ENCODE results near the gene RMDN2.

Gene RMDN2

GRCh38 chr2:37885329-37885993 is 39.6 kb upstream of the RMDN2 start:
- Histone ChIP-seq H3K36me3 (no peaks in the 10 kb centered on the region), H3K4me3 (no peak overlapping the region), H3K9me3 (no peaks in the 10 kb centered on the region), H3K27me3 (no peaks in the 10 kb centered on the region), H3K27ac (no peak overlapping the region), H3K4me1 (no peaks in the 10 kb centered on the region)
- no peak for DNase-seq
- intact Hi-C loops (cut with DNase I; ENCODE audit: low total_unique reads), result no loop called here
- no peak for TF ChIP-seq CTCF (IDR thresholded peaks at IDR 0.05)

GRCh38 chr2:37886745-37887144 is 38.3 kb upstream of the RMDN2 start:
- Histone ChIP-seq H3K9me3 (no peaks in the 10 kb centered on the region), H3K4me1 (no peaks in the 10 kb centered on the region), H3K4me3 (no peak overlapping the region), H3K27ac (no peak overlapping the region), H3K27me3 (no peaks in the 10 kb centered on the region), H3K36me3 (no peaks in the 10 kb centered on the region)
- no peak for DNase-seq
- intact Hi-C loops (cut with DNase I; ENCODE audit: low total_unique reads), result no loop called here
- TF ChIP-seq CTCF (IDR thresholded peaks at IDR 0.05), result no peak

- no peak for DNase-seq
- Histone ChIP-seq H3K36me3 (no peaks in the 10 kb centered on the region), H3K4me1 (no peaks in the 10 kb centered on the region), H3K9me3 (no peaks in the 10 kb centered on the region), H3K27me3 (no peaks in the 10 kb centered on the region), H3K27ac (no peak overlapping the region), H3K4me3 (no peak overlapping the region)
- intact Hi-C loops (cut with DNase I; ENCODE audit: low total_unique reads), result no loop called here
- TF ChIP-seq CTCF (IDR thresholded peaks at IDR 0.05), result no peak
These were observed 37.8 kb upstream of the RMDN2 start for GRCh38 chr2:37887286-37887685.

GRCh38 chr2:37890893-37891495 is 34.1 kb upstream of the RMDN2 start:
- Histone ChIP-seq H3K9me3 (no peaks in the 10 kb centered on the region), H3K27me3 (no peaks in the 10 kb centered on the region), H3K27ac (no peak overlapping the region), H3K4me1 (peaks cover 0 to 2% (median 0%) of the 10 kb centered on the region in 4 donors), H3K4me3 (no peak overlapping the region), H3K36me3 (no peaks in the 10 kb centered on the region)
- intact Hi-C loops (cut with DNase I; ENCODE audit: low total_unique reads), result no loop called here
- DNase-seq, result peak; percentile 55 to 77
- peak; percentile 66 to 78 for TF ChIP-seq CTCF (IDR thresholded peaks at IDR 0.05)

GRCh38 chr2:37891846-37892435 is 33.1 kb upstream of the RMDN2 start:
- H3K4me3 ChIP-seq, result no peak overlapping the region
- no peaks in the 10 kb centered on the region for H3K27me3 ChIP-seq
- H3K4me1 ChIP-seq, result peaks cover 0 to 2% (median 0%) of the 10 kb centered on the region in 4 donors
- no peak for TF ChIP-seq CTCF (IDR thresholded peaks at IDR 0.05)
- no peaks in the 10 kb centered on the region for H3K9me3 ChIP-seq
- DNase-seq, result no peak
- H3K36me3 ChIP-seq, result no peaks in the 10 kb centered on the region
- intact Hi-C loops (cut with DNase I; ENCODE audit: low total_unique reads), result no loop called here
- H3K27ac ChIP-seq, result no peak overlapping the region
